Tibial nerve (tissue), 4 donors: Measurements from ENCODE around the gene TENM3.

Experiments
- EP300 ChIP-seq, 2 donors: sonication (generic); formaldehyde crosslinking; IDR thresholded peaks; one replicate each; pipeline ENCODE4 v1.6.1; 2017; ENCODE audit warnings: antibody characterized with exemption in 2 of 2, mild to moderate bottlenecking in 1 of 2
- POLR2A ChIP-seq, 2 donors: fragments of 450-650 bp; IDR thresholded peaks; one replicate each; pipeline ENCODE4 v1.6.1; 2017; ENCODE audit warnings: antibody characterized with exemption in 2 of 2, mild to moderate bottlenecking in 2 of 2, moderate library complexity in 2 of 2
- TF ChIP-seq, protein P1 (sequence below), 5 experiments: fragments of 200-600 bp in 3 of 5; fragments of 450-650 bp in 2 of 5; sonication (generic) in 3 of 5; IDR thresholded peaks; one replicate each; pipeline ENCODE4 v1.5.1; 2016 to 2019; ENCODE audit warnings: antibody characterized with exemption in 5 of 5, mild to moderate bottlenecking in 3 of 5, moderate library complexity in 2 of 5

DNA sequence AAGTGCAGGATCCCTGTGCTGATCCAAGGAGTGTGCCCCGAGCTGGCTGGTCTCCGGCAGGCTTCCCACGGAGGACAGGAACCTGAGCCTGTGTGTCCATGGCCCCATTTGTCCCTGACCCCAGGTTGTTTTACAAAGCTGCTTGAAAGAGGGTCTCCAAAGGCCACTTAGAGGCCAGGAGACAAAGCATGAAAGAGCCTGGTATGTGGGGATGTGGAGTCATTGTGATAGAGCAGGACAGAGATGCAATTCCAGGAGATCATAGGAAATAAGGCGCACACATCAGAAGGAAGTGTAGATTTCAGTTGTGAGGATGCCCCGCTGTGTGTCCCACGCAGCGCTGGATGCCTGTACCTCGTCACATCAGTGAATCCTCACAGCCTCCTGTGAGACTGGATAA is 48.0 kb downstream of the TENM3 start:
- TF ChIP-seq, protein P1, sequence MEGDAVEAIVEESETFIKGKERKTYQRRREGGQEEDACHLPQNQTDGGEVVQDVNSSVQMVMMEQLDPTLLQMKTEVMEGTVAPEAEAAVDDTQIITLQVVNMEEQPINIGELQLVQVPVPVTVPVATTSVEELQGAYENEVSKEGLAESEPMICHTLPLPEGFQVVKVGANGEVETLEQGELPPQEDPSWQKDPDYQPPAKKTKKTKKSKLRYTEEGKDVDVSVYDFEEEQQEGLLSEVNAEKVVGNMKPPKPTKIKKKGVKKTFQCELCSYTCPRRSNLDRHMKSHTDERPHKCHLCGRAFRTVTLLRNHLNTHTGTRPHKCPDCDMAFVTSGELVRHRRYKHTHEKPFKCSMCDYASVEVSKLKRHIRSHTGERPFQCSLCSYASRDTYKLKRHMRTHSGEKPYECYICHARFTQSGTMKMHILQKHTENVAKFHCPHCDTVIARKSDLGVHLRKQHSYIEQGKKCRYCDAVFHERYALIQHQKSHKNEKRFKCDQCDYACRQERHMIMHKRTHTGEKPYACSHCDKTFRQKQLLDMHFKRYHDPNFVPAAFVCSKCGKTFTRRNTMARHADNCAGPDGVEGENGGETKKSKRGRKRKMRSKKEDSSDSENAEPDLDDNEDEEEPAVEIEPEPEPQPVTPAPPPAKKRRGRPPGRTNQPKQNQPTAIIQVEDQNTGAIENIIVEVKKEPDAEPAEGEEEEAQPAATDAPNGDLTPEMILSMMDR (IDR thresholded peaks at IDR 0.05), result no peak
- TF ChIP-seq POLR2A (IDR thresholded peaks at IDR 0.05), result no peak
- no peak for TF ChIP-seq EP300 (IDR thresholded peaks at IDR 0.05)
